D721Med (cell line): ENCODE data around the gene HHLA2.

ENCODE experiments used
- DNase-seq: peaks from one replicate; pipeline ENCODE4 v3.0.0; 2011; ENCODE audit warnings: low spot score; ENCODE audit not compliant: insufficient read length
- FAIRE-seq: peaks from 2 replicates; lab custom pipeline; 2011; peaks lifted over from hg19 to GRCh38; lab: Jason Lieb, UNC
- TF ChIP-seq, protein P1 (sequence below): IDR thresholded peaks from 2 replicates; pipeline ENCODE4 v1.5.1; 2012; ENCODE audit warnings: mild to moderate bottlenecking, control low read depth; ENCODE audit not compliant: insufficient read depth; ENCODE audit errors: missing control alignments

Gene HHLA2

DNA sequence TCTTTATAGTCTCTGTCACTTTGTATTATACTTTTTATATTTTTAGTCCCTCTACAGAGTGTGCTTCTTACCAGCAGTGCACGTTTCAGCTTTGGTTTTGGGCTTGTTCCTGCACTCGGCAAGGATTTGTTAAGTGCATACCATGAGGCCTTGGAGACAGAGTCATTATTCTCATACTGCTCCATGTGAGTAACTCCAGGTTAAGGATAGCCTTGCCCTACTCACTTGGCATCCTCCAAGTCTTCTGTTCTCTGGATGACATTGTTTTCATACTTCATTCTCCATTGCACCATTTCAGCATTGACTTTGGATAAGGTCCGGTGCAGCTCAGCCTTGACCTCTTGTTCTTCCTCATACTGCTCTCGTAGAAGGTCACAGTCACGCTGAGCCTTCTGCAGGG lies 117.7 kb downstream of the HHLA2 start:
- TF ChIP-seq, protein P1, sequence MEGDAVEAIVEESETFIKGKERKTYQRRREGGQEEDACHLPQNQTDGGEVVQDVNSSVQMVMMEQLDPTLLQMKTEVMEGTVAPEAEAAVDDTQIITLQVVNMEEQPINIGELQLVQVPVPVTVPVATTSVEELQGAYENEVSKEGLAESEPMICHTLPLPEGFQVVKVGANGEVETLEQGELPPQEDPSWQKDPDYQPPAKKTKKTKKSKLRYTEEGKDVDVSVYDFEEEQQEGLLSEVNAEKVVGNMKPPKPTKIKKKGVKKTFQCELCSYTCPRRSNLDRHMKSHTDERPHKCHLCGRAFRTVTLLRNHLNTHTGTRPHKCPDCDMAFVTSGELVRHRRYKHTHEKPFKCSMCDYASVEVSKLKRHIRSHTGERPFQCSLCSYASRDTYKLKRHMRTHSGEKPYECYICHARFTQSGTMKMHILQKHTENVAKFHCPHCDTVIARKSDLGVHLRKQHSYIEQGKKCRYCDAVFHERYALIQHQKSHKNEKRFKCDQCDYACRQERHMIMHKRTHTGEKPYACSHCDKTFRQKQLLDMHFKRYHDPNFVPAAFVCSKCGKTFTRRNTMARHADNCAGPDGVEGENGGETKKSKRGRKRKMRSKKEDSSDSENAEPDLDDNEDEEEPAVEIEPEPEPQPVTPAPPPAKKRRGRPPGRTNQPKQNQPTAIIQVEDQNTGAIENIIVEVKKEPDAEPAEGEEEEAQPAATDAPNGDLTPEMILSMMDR = no peak
- DNase-seq (no peak), FAIRE-seq (no peak)

DNA sequence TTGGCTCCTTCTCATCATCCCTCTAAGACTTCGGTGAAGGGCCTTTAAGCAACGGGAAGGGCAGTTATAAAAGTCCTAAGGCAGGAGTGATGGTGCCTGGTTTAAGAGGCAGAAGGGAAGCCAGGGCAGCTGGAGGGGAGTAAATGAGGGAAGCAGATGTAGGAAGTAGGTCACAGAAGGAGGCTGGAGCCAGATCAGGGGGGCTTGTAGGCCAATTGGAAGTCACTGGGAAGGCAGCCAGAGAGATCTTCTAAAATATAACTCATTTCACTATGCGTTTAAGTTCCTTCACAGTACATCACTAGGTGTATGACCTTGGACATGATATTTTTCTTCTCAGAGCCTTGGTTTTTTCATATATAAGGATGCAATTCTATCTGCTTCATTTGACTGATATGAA lies 119.3 kb downstream of the HHLA2 start:
- TF ChIP-seq, protein P1 = no peak
- no peak for FAIRE-seq
- no peak for DNase-seq

DNA sequence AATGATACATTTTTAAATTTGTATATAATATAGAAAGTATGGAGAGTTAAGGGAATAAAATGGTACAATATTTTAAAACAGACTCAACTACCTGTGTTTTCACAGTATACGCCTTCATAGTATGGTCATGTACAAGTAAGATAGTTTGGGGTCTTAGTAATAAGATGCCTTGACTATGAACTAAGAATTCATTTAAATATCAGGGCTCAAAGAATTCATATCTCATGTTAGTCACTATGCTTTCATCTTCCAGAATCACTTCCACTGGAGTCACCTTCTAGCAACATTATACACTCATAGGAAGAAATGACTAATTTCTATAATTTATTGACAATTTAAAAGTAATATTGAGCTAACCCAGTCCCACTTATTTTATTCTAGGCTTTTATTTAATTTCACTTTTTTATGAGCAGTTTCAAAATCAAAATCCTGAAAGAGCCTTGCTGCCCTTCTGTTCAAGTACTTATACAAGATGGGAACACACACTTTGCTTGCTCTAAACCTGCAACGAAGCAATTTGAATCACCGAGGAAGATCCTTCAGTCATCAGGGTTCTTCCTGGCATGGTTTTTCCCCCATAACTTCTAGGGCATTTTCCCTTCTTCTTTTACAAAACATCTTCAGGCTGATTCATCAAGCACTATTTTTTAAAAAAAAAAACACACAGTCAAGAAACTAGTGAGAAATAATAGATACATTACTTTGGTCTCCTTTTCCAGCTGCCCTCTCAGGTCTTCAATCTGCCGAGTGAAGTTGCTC lies 119.9 kb downstream of the HHLA2 start:
- TF ChIP-seq, protein P1 = no peak
- FAIRE-seq (no peak), DNase-seq (no peak)

- TF ChIP-seq, protein P1 = no peak
- FAIRE-seq = no peak
- DNase-seq = no peak
Measured at GRCh38 chr3:108420926-108421325, 124.6 kb downstream of the HHLA2 start.
